ENCODE measurements around the gene DAP.

The DAP gene

DNA sequence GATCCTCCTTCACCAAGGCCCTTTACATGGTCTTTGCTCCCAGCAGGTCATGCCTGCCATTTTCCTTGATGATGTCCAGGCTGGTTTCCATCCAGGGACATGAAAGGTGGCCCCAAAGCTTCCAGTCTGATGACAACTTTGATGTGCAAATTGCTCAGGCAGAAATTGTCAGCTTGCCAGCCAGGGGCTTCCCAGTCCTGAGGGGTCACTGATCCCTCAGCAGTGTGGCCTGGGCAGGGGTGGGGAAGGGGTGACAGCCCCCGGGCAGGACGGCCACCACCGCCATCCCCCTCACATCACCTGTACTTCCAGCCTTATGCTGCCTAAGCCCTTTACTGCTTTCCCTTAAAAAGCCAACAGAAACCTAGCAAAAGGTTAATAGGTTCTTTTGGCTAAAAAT, 100.9 kb downstream of the DAP start:
- Mint-ChIP-seq H3K9me3 (no peaks in the 10 kb centered on the region), H3K36me3 (ENCODE audit: low read depth) (no peaks in the 10 kb centered on the region), H3K27ac (no peak overlapping the region), H3K4me1 (ENCODE audit: low read depth) (no peaks in the 10 kb centered on the region), H3K27me3 (no peaks in the 10 kb centered on the region), H3K4me3 (no peak overlapping the region)

DNA sequence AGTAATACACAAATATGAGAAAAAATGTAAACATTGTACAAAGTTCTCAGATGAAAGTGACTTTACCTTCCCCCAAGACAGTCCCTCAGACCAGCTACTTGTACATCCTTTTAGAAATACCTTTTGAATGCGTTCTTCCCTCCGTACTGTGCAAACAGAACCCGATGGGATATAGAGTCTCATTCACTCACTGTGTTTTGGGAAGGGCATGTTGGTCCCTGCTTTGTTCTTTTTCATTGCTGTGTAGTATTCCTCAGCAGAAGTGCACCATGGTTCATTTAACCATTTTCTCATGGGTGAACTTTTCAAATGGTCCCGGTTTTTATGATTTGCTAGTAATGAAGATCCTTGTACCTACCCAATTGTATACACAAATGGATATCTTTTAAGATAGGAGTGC, 102.8 kb downstream of the DAP start:
- H3K4me1 Mint-ChIP-seq (ENCODE audit: low read depth), result no peaks in the 10 kb centered on the region
- H3K27ac Mint-ChIP-seq, result no peak overlapping the region
- no peaks in the 10 kb centered on the region for H3K27me3 Mint-ChIP-seq
- no peak overlapping the region for H3K4me3 Mint-ChIP-seq
- no peaks in the 10 kb centered on the region for H3K9me3 Mint-ChIP-seq
- no peaks in the 10 kb centered on the region for H3K36me3 Mint-ChIP-seq (ENCODE audit: low read depth)

DNA sequence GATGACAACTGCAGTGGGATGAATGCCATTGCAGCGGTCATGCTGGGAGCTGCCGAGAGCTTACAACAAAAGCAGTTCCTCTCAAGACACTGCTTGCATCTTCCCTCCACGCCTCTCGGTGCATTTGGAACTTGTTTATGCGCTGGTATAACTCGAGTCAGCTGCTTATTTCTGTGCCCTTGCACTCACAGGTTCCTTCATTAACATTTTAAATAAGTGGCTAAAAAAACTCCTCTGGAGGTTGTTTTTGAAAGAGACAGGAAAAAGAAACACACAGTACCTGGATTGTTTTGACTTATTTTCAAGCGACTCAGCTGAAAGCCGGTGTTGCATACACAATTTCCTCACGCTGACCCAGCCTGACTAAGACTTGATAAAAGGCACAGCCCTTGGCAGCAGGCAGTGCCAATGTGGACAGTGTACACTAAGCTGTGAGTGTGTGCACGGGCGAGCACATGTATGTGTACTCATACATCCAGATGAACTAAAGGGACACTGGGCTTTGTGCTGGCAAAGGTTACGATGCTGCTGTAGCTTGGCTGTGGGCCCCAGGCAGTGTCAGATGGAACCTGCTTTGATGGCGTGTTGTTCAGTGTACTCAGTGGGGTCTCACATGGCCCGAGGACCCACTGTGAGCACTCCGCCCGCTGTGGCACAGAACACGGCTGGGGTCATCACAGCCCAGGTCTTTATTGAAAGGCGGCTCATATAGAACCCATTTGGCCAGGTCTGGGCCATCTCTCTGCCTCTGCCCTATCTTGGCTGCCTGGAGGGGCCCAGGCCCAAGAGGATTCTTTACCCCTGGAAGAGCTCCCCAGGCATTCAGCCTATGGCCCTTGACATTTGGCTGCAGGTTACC, 104.8 kb downstream of the DAP start:
- no peaks in the 10 kb centered on the region for H3K36me3 Mint-ChIP-seq (ENCODE audit: low read depth)

DNA sequence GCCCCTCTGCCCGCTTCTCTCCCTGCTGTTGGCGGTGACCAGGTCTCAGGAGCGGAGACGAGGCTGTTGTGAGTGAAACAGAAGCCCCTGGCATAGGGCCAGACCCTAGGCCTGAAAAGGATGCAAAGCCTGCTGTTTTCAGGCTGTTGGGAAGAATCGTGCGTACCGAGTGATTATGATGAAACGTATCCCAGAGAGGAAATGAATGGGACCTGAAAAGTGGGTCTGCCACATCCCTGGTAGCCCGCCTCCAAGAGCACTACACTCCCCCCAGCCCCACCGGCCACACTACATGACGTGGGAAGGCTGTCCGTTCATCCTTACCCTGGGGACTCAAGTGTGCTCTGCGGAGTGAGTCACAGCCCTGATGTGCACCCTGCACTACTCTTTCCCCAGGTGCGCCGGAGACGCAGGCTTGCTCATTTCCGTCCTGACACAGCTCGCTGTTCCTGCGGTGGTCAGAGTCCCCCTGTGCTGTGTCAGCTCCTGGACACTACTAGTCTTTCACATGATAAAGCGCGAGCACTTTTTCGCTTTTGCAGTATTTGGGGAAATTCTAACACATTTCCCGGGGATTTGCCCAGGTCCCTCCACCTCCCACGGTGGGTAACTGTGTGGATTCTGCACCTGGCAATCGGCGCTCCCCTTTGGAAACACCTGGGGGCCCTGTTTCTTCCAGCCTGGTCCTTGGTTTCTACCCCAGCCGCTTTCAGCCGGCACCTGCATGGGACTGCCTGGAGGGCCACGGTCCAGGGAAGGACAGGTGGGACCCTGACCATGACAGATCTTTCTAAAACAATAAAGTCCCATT, 105.7 kb downstream of the DAP start:
- no peaks in the 10 kb centered on the region for H3K4me1 Mint-ChIP-seq (ENCODE audit: low read depth)
- H3K4me3 Mint-ChIP-seq, result no peak overlapping the region
- no peaks in the 10 kb centered on the region for H3K9me3 Mint-ChIP-seq
- H3K27ac Mint-ChIP-seq, result no peak overlapping the region
- no peaks in the 10 kb centered on the region for H3K27me3 Mint-ChIP-seq
- peaks cover 8% of the 10 kb centered on the region for H3K36me3 Mint-ChIP-seq (ENCODE audit: low read depth)

More for the DNA sequence above, 104.8 kb downstream of the DAP start:
- Mint-ChIP-seq H3K9me3 (no peaks in the 10 kb centered on the region), H3K4me3 (no peak overlapping the region), H3K27ac (no peak overlapping the region), H3K27me3 (no peaks in the 10 kb centered on the region), H3K4me1 (ENCODE audit: low read depth) (no peaks in the 10 kb centered on the region)

DNA sequence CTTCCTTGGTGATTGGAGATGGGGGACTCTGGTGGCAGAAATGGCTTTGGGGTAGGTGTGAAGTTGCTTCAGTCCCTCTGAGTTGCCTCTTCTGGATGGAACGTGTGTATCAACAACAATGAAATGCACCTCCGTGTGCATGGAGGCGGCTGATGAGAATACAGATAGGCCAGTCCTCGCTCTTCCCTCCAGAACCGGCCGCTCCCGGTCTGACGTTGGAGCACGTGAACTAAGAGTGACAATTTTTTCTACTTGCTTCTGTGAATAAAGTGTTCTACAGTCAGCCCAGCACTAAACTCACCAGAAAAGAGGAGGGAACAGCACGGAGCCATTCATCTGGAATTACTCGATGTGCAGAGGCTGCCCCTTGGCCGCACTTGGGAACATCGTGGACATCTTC, 106.5 kb downstream of the DAP start:
- no peaks in the 10 kb centered on the region for H3K9me3 Mint-ChIP-seq
- no peaks in the 10 kb centered on the region for H3K27me3 Mint-ChIP-seq
- no peaks in the 10 kb centered on the region for H3K4me1 Mint-ChIP-seq (ENCODE audit: low read depth)
- H3K27ac Mint-ChIP-seq, result no peak overlapping the region
- peaks cover 11% of the 10 kb centered on the region for H3K36me3 Mint-ChIP-seq (ENCODE audit: low read depth)
- H3K4me3 Mint-ChIP-seq, result no peak overlapping the region

DNA sequence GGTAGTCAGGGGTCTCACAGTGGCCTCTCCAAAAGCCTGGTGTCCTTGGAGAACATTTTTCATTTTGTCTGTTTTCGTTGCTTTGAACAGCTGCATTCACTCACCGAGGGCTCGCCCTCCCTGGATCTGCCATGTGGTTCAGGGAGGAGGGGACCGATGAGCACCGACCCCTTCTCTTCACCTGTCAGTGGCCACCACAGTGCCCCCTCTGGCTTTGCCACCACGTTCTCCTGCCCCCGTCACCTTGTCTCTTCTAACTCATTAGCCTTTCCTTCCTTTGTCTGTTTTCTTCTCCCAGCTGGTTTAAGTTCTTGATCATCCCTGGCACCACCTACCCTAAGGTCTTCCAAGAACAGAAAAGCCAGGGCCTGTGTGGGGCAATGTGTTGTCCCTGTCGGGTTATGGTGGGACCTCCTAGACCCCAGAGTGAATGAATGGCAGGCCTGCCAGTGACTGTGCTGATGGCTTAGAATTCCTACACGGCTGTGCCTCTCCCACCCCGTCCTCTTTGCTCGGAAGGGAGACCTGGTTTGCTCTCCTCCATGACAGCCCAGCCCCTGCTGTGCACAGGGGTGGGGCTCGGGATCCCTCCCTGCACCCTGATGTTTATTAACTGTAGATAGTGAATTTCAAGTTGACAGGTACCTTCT, 107.2 kb downstream of the DAP start:
- Mint-ChIP-seq H3K4me1 (ENCODE audit: low read depth) (no peaks in the 10 kb centered on the region), H3K27ac (no peak overlapping the region), H3K27me3 (no peaks in the 10 kb centered on the region), H3K36me3 (ENCODE audit: low read depth) (peaks cover 11% of the 10 kb centered on the region), H3K4me3 (no peak overlapping the region), H3K9me3 (no peaks in the 10 kb centered on the region)

DNA sequence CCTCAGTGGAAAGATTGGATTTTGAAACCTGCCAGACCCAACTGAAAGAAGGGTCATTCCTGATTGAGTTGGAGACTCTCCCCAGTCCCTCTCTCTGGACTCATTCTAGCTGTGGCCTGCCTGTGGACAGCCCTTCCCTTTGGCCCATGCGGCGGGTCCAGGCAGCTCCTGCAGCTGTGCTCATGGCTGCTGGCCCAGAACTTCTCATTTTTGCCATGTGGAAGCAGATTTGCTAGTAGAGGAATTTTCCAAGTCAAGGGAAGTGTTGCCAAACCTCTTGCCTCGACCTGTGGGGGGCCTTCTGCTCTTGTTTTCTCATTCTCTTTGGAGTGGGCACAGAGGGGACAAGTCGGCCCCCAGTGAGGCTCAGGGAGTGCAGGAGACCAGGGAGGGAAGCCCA, 108.0 kb downstream of the DAP start:
- Mint-ChIP-seq H3K36me3 (ENCODE audit: low read depth) (peaks cover 11% of the 10 kb centered on the region), H3K27me3 (no peaks in the 10 kb centered on the region), H3K27ac (peak overlapping the region; percentile 26), H3K4me1 (ENCODE audit: low read depth) (no peaks in the 10 kb centered on the region), H3K4me3 (no peak overlapping the region), H3K9me3 (no peaks in the 10 kb centered on the region)

DNA sequence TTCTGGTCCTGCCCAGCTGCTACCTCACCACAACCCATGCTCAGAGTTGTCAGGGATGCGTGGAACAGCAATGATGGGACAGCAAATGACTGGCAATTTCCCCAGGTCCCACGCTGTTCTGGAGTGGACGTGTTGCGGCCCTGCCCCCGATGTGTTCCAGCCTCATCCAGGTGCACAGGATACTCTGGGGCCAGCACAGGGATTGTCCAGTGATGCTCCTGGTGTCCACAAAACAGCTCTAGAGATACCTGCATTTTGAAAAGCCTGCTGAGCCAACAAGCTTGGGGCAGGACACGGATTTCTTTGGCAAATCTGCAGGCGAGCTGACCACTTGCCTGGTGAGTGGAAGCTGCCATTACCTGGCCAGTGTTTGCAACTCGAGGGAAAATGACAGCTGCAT, 108.4 kb downstream of the DAP start:
- H3K36me3 Mint-ChIP-seq (ENCODE audit: low read depth), result peaks cover 14% of the 10 kb centered on the region
- no peaks in the 10 kb centered on the region for H3K4me1 Mint-ChIP-seq (ENCODE audit: low read depth)
- no peak overlapping the region for H3K27ac Mint-ChIP-seq

DNA sequence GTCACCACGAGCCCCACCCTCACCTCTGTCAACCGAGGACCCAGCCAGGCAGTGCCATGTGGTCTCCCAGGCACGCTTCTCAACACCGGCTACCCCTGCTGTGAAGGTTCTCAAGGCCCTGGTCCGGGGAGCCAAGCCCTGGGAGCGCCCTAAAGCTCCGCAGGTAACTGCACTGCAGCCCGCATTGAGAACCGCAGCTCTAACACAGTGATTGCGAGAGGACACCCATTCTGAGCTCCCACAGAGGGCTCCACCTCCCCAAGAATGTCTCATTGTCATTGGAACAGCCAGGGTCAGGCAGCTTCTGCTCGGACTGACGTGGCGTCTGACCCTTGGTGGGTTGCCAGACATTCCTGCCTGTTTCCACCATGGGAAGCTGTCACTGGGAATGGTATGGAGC, 108.9 kb downstream of the DAP start:
- peaks cover 14% of the 10 kb centered on the region for H3K36me3 Mint-ChIP-seq (ENCODE audit: low read depth)
- no peaks in the 10 kb centered on the region for H3K9me3 Mint-ChIP-seq
- no peak overlapping the region for H3K4me3 Mint-ChIP-seq

More for the DNA sequence above, 108.4 kb downstream of the DAP start:
- Mint-ChIP-seq H3K4me3 (no peak overlapping the region), H3K9me3 (no peaks in the 10 kb centered on the region), H3K27me3 (no peaks in the 10 kb centered on the region)

DNA sequence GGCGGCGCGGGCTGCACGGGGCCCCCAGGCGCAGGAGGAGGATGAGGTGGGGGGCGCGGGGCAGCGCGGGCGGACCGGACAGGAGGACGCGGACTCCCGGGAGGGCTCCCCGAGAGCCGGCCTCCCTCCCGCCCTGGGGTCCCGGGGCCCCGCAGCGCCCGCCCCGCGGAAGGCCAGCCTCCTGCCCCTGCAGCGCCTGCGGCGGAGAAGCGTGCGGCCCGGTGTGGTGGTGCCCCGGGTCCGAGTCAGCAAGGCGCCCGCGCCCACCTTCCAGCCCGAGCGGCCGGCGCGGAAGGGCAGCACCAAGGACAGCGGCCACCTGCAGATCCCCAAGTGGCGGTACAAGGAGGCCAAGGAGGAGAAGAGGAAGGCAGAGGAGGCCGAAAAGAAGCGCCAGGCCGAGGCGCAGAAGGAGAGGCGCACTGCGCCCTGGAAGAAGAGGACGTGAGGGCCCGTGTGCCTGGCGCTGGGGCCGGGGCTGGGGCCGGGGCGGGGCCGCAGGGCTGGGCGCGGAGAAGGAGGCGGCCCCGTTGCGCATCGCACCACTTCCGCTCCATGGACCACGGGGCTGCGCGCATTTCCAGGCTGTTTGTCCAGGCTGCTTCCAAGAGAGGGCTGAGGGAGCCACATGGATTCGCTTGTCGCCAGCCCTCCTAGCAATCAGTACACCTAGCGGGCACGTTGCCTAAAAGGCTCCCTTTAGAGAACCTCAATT, 111.2 kb downstream of the DAP start:
- Mint-ChIP-seq H3K9me3 (no peaks in the 10 kb centered on the region), H3K4me3 (no peak overlapping the region), H3K27me3 (no peaks in the 10 kb centered on the region), H3K4me1 (ENCODE audit: low read depth) (peaks cover 8% of the 10 kb centered on the region), H3K36me3 (ENCODE audit: low read depth) (peaks cover 14% of the 10 kb centered on the region), H3K27ac (no peak overlapping the region)

More for the DNA sequence above, 108.9 kb downstream of the DAP start:
- Mint-ChIP-seq H3K27ac (no peak overlapping the region), H3K27me3 (no peaks in the 10 kb centered on the region), H3K4me1 (ENCODE audit: low read depth) (no peaks in the 10 kb centered on the region)

DNA sequence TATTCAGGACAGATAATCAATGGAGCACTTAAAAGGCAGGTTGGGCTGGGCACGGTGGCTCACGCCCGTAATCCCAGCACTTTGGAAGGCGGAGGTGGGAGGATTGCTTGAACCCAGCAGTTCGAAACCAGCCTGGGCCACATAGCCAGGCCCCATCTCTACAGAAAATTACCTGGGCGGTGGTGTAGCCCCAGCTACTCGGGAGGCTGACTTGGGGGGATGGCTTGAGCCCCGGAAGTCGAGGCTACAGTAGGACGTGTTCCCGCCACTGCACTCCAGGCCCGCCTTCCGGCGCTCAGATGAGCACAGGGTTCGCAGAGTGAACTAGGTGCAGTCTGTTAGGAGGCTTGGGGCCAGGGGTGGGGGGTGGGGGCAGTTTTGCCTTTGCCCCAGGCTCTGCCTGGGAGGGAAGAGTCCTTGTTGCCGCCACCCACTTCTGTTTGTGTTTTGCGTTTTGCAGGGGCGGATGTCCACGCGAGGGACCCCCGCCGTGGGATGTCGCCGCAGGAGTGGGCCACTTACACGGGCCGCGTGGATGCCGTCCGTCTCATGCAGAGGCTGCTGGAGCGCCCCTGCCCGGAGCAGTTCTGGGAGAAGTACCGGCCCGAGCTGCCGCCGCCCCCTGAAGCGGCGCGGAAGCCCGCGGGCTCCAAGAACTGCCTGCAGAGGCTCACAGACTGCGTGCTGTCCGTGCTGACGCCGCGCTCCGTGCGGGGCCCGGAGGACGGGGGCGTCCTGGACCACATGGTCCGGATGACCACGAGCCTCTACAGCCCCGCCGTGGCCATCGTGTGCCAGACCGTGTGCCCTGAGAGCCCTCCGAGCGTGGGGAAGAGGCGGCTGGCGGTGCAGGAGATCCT, 112.0 kb downstream of the DAP start:
- H3K27me3 Mint-ChIP-seq, result peaks cover 4% of the 10 kb centered on the region
- peaks cover 14% of the 10 kb centered on the region for H3K36me3 Mint-ChIP-seq (ENCODE audit: low read depth)
- H3K27ac Mint-ChIP-seq, result no peak overlapping the region
- no peaks in the 10 kb centered on the region for H3K9me3 Mint-ChIP-seq
- H3K4me3 Mint-ChIP-seq, result no peak overlapping the region
- H3K4me1 Mint-ChIP-seq (ENCODE audit: low read depth), result peaks cover 16% of the 10 kb centered on the region

DNA sequence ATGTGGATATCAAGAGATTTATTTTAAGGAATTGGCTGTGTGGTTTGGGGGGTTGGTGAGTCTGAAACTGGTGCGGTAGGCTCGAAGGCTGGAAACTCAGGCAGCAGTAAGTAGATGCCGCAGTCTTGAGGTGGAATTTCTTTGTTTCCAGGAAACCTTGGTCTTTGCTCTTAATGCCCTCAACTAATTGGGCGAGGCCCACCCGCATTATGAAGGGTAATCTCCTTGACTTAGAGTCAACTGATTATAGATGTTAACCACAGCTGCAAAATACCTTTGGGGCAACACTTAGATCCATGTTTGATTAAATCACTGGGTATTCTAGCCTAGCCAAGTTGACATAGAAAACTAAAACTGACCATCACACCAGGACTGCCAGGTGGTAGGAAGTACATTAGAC, 113.4 kb downstream of the DAP start:
- H3K27me3 Mint-ChIP-seq, result peaks cover 4% of the 10 kb centered on the region
- peaks cover 14% of the 10 kb centered on the region for H3K36me3 Mint-ChIP-seq (ENCODE audit: low read depth)
- H3K27ac Mint-ChIP-seq, result no peak overlapping the region
- no peaks in the 10 kb centered on the region for H3K9me3 Mint-ChIP-seq
- H3K4me1 Mint-ChIP-seq (ENCODE audit: low read depth), result peaks cover 25% of the 10 kb centered on the region
- H3K4me3 Mint-ChIP-seq, result no peak overlapping the region

DNA sequence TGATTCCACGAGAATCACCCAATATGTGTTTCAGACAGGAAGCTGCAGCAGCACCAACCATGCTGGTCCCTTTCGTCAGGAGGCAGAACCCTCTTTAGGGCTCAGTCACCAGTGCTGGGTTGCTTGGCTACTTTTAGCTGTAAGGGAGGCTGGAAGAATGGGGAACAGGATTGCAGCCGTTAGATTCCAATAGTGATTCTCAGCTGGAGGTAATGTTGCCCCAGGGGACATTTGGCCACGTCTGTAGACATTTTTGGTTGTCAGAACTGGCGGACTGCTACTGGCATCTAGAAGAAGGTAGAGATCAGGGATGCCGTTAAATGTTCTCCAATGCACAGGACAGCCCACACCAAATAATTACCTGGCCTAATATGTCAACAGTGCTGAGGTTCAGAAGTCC, 115.4 kb downstream of the DAP start:
- peaks cover 9% of the 10 kb centered on the region for H3K36me3 Mint-ChIP-seq (ENCODE audit: low read depth)
- no peaks in the 10 kb centered on the region for H3K9me3 Mint-ChIP-seq
- peaks cover 4% of the 10 kb centered on the region for H3K27me3 Mint-ChIP-seq
- H3K4me1 Mint-ChIP-seq (ENCODE audit: low read depth), result peaks cover 25% of the 10 kb centered on the region
- no peak overlapping the region for H3K4me3 Mint-ChIP-seq
- peak overlapping the region; percentile 2 for H3K27ac Mint-ChIP-seq

DNA sequence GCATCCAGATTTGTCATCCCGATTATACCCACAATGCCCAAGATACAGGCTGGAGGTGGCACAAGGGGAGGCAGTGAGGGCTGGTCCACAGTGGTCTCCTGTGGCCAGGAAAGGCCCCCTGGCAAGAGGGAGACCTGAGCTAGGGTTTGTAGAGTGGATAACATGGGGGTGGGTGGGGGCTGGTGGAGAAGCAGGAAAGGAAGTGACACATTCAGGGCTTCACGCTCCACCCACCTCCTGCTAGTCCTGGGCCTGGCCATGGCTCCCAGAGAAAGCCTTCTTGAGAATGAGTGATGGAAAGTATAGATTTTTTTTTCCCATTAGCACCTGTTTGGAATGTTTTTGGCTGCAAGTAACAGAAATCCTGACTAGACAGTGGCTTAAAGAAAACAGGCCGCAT, 115.9 kb downstream of the DAP start:
- H3K4me1 Mint-ChIP-seq (ENCODE audit: low read depth), result peaks cover 25% of the 10 kb centered on the region
- H3K27ac Mint-ChIP-seq, result no peak overlapping the region
- H3K4me3 Mint-ChIP-seq, result no peak overlapping the region
- H3K36me3 Mint-ChIP-seq (ENCODE audit: low read depth), result peaks cover 7% of the 10 kb centered on the region
- peaks cover 4% of the 10 kb centered on the region for H3K27me3 Mint-ChIP-seq
- no peaks in the 10 kb centered on the region for H3K9me3 Mint-ChIP-seq

Measured in stimulated activated naive CD8-positive, alpha-beta T cell treated with anti-CD3 and anti-CD28 coated beads, Interleukin-15, Interleukin-2, amounts not matched to agents 100 ng/mL and 50 ng/mL, for 24 hours (primary cell).